HG02884 (cell line): ENCODE results near the gene CRYBB3.
"Not testable (repeated sequence)": the region's sequence is repeated elsewhere in the genome, so short reads cannot be mapped to it uniquely, and the experiment has no call there.

Source experiments
- ATAC-seq: cut with Tn5 transposase; IDR thresholded peaks from one replicate; pipeline ENCODE4 v1.9.1; 2021; ENCODE audit warnings: mild to moderate bottlenecking, moderate library complexity; ENCODE audit not compliant: unreplicated experiment

CRYBB3 gene

GRCh38 chr22:25238058-25238457, 38.4 kb downstream of the CRYBB3 start:
- not testable (repeated sequence) for ATAC-seq

GRCh38 chr22:25255169-25255568, 55.5 kb downstream of the CRYBB3 start:
- not testable (repeated sequence) for ATAC-seq
